Pulmonary artery endothelial cell (primary cell): Measurements from ENCODE around the gene F8A1. TPM values are rescaled to one million over a fixed set of nuclear protein-coding genes. Genes with fewer than 3 reads are reported as not detected.
A peak's percentile ranks its signal among the peaks of the same experiment; 100 is the strongest.
"Not testable (repeated sequence)": the region's sequence is repeated elsewhere in the genome, so short reads cannot be mapped to it uniquely, and the experiment has no call there.

Experiments
- DNase-seq: peaks from one replicate; pipeline ENCODE4 v3.0.0-alpha.2; 2011; ENCODE audit warnings: low read depth, low spot score
- total RNA-seq: library from RNA; depleted of rRNA; stranded (reverse); fragments of >200 nt; gene quantifications from 2 replicates; pipeline ENCODE4 v1.2.3, GENCODE V29; 2014

F8A1 gene
- total RNA-seq, result 2.0 and 2.8 TPM in 2 replicates

DNA sequence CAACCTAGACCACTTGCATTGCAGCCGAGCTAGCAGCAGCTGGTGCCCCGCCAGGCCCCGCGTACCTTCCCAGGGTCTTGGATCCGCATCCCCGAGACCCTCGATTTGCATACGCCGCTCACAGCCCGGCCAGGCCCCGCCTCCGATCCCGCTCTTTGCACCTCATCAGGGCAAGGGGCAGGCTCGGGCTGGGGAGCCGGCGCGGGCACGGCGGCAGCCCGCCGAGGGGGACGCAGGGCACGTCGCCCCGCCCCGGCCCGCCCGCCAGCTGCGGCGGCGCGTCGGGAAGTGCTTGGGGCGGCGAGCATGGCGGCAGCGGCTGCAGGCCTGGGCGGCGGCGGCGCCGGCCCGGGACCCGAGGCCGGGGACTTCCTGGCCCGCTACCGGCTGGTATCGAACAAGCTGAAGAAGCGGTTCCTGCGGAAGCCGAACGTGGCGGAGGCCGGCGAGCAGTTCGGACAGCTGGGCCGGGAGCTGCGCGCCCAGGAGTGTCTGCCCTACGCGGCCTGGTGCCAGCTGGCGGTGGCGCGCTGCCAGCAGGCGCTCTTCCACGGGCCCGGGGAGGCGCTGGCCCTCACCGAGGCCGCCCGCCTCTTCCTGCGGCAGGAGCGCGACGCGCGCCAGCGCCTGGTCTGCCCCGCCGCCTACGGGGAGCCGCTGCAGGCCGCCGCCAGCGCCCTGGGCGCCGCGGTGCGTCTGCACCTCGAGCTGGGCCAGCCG, at the start of gene F8A1:
F8A1 (plus strand) TSS at position 287 of the 720 bp plus-strand sequence; CDS start at position 307, 20 bp downstream.
- DNase-seq, result not testable (repeated sequence)

DNA sequence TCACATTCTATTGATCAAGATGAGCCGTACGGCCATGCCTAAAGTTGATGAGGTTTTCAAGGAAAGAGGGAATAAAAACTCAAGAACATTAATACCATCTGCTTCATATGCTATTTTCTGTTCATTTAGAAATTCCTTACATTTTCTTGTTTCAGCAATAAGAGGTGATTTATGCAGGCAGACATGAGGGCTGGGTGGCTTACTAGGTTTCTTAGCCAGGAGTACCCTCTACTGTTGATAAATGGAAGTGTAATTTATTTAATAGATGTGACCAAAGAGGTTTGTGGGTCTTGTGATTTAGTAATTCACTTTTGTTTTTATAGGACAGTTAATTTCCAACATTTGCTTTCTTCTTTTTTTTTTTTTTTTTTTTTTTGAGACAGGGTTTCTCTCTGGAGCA, 45.3 kb upstream of the F8A1 start:
- DNase-seq, result peak; percentile 11

DNA sequence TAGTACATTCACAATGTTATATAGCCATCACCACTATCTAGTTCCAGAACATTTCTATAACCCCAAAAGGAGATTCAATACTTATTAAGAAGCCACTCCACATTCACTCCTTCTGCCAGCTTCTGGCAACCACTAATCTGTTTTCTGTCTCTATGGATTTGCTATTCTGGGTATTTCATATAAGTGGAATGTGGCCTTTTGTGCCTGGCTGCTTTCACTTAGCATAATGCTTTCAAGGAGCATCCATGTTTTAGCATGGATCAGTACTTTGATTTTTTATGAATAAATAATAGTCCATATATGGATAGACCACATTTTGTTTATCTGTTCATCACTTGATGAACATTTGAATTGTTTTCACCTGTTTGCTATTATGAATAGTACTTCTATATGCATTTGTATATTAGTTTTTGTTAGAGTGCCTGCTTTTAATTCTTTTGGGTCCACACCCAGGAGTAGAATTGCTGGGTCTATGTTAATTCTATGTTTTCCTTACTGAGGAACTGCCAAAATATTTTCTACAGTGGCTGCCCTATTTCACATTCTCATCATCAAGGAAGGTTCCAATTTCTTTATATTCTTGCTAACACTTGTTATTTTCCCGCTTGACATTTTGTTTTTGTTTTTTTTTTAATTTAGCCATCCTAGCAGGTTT, 35.1 kb upstream of the F8A1 start:
- DNase-seq, result no peak

GRCh38 chrX:154855256-154855655, 30.9 kb upstream of the F8A1 start:
- DNase-seq, result no peak

DNA sequence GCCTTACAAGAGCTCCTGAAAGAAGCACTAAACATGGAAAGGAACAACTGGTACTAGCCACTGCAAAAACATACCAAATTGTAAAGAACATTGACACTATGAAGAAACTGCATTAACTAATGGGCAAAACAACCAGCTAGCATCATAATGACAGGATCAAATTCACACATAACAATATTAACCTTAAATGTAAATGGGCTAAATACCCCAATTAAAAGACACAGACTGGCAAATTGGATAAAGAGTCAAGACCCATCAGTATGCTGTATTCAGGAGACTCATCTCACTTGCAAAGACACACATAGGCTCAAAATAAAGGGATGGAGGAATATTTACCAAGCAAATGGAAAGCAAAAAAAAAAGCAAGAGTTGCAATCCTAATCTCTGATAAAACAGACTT, 17.6 kb upstream of the F8A1 start:
- DNase-seq, result not testable (repeated sequence)

DNA sequence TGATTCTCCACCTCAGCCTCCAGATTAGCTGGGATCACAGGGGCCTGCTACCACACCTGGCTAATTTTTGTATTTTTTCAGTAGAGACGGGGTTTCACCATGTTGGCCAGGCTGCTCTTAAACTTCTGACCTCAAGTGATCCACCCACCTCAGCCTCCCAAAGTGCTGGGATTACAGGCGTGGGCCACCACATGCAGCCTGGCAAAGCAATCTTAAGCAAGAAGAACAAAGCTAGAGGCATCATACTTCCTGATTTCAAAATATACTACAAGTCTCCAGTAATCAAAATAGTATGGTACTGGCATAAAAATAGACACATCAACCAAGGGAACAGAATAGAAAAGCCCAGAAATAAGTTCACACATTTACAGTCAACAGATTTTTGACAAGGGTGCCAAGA, 12.8 kb upstream of the F8A1 start:
- DNase-seq, result no peak

DNA sequence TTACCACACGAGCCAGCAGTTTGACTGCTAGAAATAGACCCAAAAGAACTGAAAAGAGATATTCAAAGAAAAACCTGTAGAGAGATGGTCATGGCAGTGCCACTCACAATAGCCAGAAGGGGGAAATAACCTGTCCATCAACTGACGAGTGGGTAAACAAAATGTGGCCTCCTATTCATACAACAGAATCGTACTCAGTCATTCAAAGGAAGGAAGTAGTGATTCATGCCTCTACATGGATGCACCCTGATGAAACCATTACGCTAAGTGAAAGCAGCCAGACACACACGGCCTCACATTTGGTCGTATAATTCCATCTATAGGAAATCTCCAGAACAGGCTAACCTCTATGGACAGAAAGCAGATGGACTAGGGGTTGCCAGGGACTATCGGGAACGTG, 2.1 kb upstream of the F8A1 start:
- not testable (repeated sequence) for DNase-seq

DNA sequence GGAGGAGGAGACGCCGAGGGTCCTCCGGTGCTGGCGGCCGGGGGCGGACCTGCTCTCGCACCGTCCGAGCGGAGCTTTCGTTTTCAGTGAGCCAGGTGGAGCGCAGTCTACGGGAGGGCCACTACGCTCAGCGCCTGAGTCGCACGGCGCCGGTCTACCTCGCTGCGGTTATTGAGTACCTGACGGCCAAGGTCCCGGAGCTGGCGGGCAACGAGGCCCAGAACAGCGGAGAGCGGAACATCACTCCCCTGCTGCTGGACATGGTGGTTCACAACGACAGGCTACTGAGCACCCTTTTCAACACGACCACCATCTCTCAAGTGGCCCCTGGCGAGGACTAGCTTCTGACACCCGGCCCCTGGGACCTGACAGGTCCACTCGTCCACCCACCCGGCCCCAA, 1.1 kb upstream of the F8A1 start:
- not testable (repeated sequence) for DNase-seq

DNA sequence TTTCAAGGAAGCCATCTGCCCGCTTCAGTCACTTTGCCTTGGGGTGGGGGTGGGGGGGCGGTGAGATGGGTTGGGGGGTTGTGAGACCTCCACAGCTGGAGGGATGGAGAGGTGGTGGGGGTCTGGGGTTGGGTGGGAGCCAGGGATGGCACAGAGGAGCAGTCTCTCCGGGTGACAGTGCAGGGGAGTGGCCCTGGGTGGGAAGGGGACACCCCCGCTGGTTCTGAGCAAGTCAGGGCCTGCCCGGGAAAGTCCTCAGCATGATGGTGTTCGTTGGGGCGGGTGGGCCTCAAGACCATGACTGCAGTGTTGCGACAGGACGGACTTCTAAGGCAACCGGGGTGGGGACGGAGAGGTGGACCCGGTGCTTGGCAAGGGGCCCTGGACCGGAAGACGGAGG, 606 bp upstream of the F8A1 start:
- not testable (repeated sequence) for DNase-seq

GRCh38 chrX:154886789-154887221, 650 bp downstream of the F8A1 start:
- not testable (repeated sequence) for DNase-seq

DNA sequence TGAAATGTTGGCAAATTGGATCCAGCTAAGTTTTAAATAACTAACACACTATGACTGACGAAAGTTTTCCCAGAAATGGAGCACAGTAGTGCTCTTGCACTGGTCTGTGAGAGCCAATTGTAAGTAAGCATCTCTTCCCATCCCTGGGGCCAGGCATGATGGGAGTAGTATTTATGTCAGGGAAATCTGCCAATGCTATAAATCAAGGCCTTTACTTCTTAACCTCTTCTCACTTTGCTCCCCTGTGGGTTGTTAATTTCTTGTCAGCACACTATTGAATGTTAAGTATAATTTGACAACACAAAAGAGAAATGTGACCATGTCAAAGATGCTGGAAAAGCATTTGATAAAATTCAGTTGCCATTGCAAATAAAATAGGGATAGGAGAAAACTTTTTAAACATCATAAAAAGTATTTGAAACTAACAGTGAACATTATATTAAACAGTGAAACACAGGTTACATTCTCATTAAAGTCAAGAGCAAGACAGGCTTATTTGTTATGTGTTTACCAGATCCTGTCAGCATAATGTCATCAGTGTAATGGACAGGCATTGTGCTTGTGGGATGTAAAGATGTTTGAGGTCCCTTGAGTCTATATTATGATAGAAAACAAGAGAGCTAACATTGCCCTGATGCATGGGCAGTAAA, 5.0 kb downstream of the F8A1 start:
- no peak for DNase-seq

- DNase-seq, result no peak
Measured at GRCh38 chrX:154892296-154892695, 6.1 kb downstream of the F8A1 start.

DNA sequence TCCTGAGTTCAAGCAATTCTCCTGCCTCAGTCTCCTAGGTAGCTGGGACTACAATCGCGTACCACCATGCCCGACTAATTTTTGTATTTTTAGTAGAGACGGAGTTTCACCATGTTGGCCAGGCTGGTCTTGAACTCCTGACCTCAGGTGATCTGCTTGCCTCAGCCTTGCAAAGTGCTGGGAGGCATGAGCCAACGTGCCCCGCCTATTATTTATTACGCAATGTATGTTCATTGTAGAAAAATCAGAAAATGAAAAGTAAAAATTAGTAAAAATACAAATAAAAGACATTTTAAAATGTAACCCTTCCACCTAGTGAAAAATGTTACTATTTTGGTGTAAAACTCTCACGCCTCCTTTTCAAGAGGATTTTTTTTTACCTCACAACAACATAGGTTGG, 14.2 kb downstream of the F8A1 start:
- DNase-seq, result no peak

GRCh38 chrX:154902408-154902807, 16.3 kb downstream of the F8A1 start:
- DNase-seq, result no peak

GRCh38 chrX:154908821-154909220, 22.7 kb downstream of the F8A1 start:
- DNase-seq, result no peak

DNA sequence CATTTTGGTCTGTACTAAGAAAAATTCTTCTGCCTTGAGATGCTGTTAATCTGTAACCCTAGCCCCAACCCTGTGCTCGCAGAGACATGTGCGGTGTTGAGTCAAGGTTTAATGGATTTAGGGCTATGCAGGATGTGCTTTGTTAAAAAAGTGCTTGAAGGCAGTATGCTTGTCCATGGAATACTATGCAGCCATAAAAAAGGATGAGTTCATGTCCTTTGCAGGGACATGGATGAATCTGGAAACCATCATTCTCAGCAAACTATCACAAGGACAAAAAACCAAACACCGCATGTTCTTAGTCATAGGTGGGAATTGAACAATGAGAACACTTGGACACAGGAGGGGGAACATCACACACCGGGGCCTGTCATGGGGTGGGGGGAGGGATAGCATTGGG, 23.9 kb downstream of the F8A1 start:
- not testable (repeated sequence) for DNase-seq

- not testable (repeated sequence) for DNase-seq
Measured at GRCh38 chrX:154910528-154910927, 24.4 kb downstream of the F8A1 start.

- DNase-seq, result no peak
Measured at GRCh38 chrX:154914052-154914451, 27.9 kb downstream of the F8A1 start.

DNA sequence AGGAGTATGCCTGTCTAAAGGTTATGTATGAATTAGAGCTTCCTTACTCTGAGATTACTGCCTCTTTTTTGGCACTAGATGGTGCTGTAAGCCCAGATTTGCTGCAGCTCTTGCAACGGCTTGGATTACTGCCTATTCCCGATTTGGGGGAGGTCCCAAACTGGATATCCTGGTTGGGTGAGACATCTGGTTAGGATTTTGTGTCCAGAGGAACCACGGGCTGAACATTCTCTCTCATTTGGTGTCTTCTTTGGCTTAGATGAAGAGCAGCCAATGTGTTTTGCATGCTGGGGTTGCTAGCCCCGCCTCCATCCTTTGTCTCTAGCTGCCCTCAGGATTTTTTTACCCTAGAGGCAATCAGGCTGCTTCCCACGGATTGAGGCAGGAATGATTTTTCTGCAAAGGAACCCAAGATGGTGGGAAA, 31.9 kb downstream of the F8A1 start:
- DNase-seq, result peak; percentile 2

DNA sequence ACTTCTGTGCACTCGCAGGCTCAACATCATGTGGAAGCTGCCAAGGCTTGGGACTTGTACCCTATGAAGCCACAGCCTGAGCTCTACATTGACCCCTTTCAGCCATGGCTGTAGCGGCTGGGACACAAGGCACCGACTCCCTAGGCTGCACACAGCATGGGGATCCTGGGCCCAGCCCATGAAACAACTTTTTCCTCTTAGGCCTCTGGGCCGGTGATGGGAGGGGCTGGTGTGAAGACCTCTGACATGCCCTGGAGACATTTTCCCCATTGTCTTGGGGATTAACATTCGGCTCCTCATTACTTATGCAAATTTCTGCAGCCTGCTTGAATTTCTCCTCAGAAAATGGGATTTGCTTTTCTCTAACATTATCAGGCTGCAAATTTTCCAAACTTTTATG, 38.6 kb downstream of the F8A1 start:
- DNase-seq, result not testable (repeated sequence)
